HepG2 (cell line): ENCODE results near the gene SLC38A3. TPM values are rescaled to one million over a fixed set of nuclear protein-coding genes. Genes with fewer than 3 reads are reported as not detected.
A peak's percentile ranks its signal among the peaks of the same experiment; 100 is the strongest.

Experiments used
- ATF4 ChIP-seq, 2 experiments: fragments of 450-650 bp in 1 of 2; sonication (generic) in 1 of 2; formaldehyde crosslinking; IDR thresholded peaks; 2 replicates each; pipeline versions ENCODE4 v1.5.0 to v1.8.0; 2020 to 2022; ENCODE audit warnings: mild to moderate bottlenecking in 1 of 2, missing genetic modification reagents in 1 of 2
- FOSL2 ChIP-seq: sonication (generic); formaldehyde crosslinking; IDR thresholded peaks from 2 replicates; pipeline ENCODE4 v1.4.0; 2020; ENCODE audit warnings: missing genetic modification reagents
- GFI1 ChIP-seq: sonication (generic); formaldehyde crosslinking; IDR thresholded peaks from 2 replicates; pipeline ENCODE4 v1.5.0; 2020; ENCODE audit warnings: missing genetic modification reagents, mild to moderate bottlenecking, borderline replicate concordance
- HNF4G ChIP-seq, 2 experiments: sonication (generic) in 1 of 2; formaldehyde crosslinking in 1 of 2; IDR thresholded peaks; 2 replicates each; pipeline versions ENCODE4 v1.4.0 to v1.6.1; 2011 to 2020; ENCODE audit warnings: borderline replicate concordance in 2 of 2, low read depth in 2 of 2, mild to moderate bottlenecking in 2 of 2, low read length in 1 of 2, missing genetic modification reagents in 1 of 2, moderate library complexity in 1 of 2
- KDM1A ChIP-seq: IDR thresholded peaks from 2 replicates; pipeline ENCODE4 v1.6.1; 2016; ENCODE audit warnings: missing compliant biosample characterization
- KIAA2018 ChIP-seq: sonication (generic); formaldehyde crosslinking; IDR thresholded peaks from 2 replicates; pipeline ENCODE4 v1.5.0; 2020; ENCODE audit warnings: mild to moderate bottlenecking, missing genetic modification reagents, borderline replicate concordance
- MEIS2 ChIP-seq: sonication (generic); formaldehyde crosslinking; IDR thresholded peaks from 2 replicates; pipeline ENCODE4 v1.9.0; 2021; ENCODE audit warnings: mild to moderate bottlenecking, missing genetic modification reagents
- NCOA2 ChIP-seq: sonication (generic); formaldehyde crosslinking; IDR thresholded peaks from 2 replicates; pipeline ENCODE4 v1.8.0; 2022; ENCODE audit warnings: inconsistent platforms
- NR2C2 ChIP-seq: sonication (generic); formaldehyde crosslinking; IDR thresholded peaks from 2 replicates; pipeline ENCODE4 v1.4.0; 2020; ENCODE audit warnings: missing genetic modification reagents, mild to moderate bottlenecking, moderate library complexity, borderline replicate concordance
- PHF20 ChIP-seq: sonication (generic); formaldehyde crosslinking; IDR thresholded peaks from 2 replicates; pipeline ENCODE4 v1.5.0; 2020; ENCODE audit warnings: mild to moderate bottlenecking, missing genetic modification reagents
- RCOR2 ChIP-seq: IDR thresholded peaks from 2 replicates; pipeline ENCODE4 v1.6.1; 2016; ENCODE audit warnings: missing biosample characterization, missing genetic modification reagents
- TEAD2 ChIP-seq: sonication (generic); formaldehyde crosslinking; IDR thresholded peaks from 2 replicates; pipeline ENCODE4 v1.9.0; 2021; ENCODE audit warnings: missing genetic modification reagents
- ZBTB38 ChIP-seq: sonication (generic); formaldehyde crosslinking; IDR thresholded peaks from 2 replicates; pipeline ENCODE4 v1.5.1; 2020; ENCODE audit warnings: mild to moderate bottlenecking, missing genetic modification reagents
- ZBTB44 ChIP-seq: sonication (generic); formaldehyde crosslinking; IDR thresholded peaks from 2 replicates; pipeline ENCODE4 v1.4.0; 2020; ENCODE audit warnings: missing genetic modification reagents
- ZNF207 ChIP-seq: fragments of 450-650 bp; IDR thresholded peaks from 2 replicates; pipeline ENCODE4 v1.6.1; 2016; ENCODE audit warnings: antibody characterized with exemption, borderline replicate concordance
- ZNF232 ChIP-seq: sonication (generic); formaldehyde crosslinking; IDR thresholded peaks from 2 replicates; pipeline ENCODE4 v1.4.0; 2020; ENCODE audit warnings: missing genetic modification reagents, borderline replicate concordance
- ZNF530 ChIP-seq: sonication (generic); formaldehyde crosslinking; IDR thresholded peaks from 2 replicates; pipeline ENCODE4 v1.5.0; 2020; ENCODE audit warnings: low read depth, mild to moderate bottlenecking, missing genetic modification reagents
- ZNF652 ChIP-seq: IDR thresholded peaks from 2 replicates; pipeline ENCODE4 v1.6.1; 2016; ENCODE audit warnings: low read depth, borderline replicate concordance
- ZNF775 ChIP-seq: sonication (generic); formaldehyde crosslinking; IDR thresholded peaks from 2 replicates; pipeline ENCODE4 v1.4.0; 2020; ENCODE audit warnings: missing genetic modification reagents, mild to moderate bottlenecking, moderate library complexity, borderline replicate concordance
- polyA plus RNA-seq, 8 experiments: library from polyadenylated mRNA; depleted of rRNA in 3 of 8; stranded (reverse) in 7 of 8; unstranded in 1 of 8; fragments of >200 nt; fragmentation: Illumina TruSeq in 4 of 8; extraction: Trizol in 4 of 8; gene quantifications; 2 replicates each; pipeline versions ENCODE4 v1.2.1 to v1.2.3, GENCODE V29; 2011 to 2016; ENCODE audit warnings: low read depth in 4 of 8, missing spikeins in 1 of 8, mixed read lengths in 1 of 8; ENCODE audit not compliant: insufficient read depth in 1 of 8
- total RNA-seq, 5 experiments: library from RNA; depleted of rRNA; stranded (reverse); fragments of >200 nt; fragmentation: Illumina TruSeq; extraction: Trizol; gene quantifications; 2 replicates each; pipeline ENCODE4 v1.2.3, GENCODE V29; 2016; ENCODE audit warnings: low read depth in 1 of 5

Gene SLC38A3
- total and polyA plus RNA-seq, 2 of the 13 experiments (the other 11 are each of a cell fraction or from before 2014, with no cell fraction given) = 29.8 to 164 TPM

GRCh38 chr3:50203113-50203808 lies 1.8 kb upstream of the SLC38A3 start (continued):
- TF ChIP-seq FOSL2 (CRISPR knock-in tag) (peak; percentile 53; the same call in 1 of the 2 replicates), TEAD2 (CRISPR knock-in tag) (no peak), ZBTB38 (CRISPR knock-in tag) (no peak; the same call in 1 of the 2 replicates), ZNF775 (CRISPR knock-in tag) (no peak), NR2C2 (CRISPR knock-in tag) (no peak), ZNF652 (no peak), PHF20 (0 out of 2 replicates have a peak, but pooled peaks have one; percentile 14), MEIS2 (CRISPR knock-in tag) (peak; percentile 87), ZNF207 (no peak), ZNF530 (no peak), KDM1A (CRISPR knock-in tag) (no peak), ZBTB44 (CRISPR knock-in tag) (no peak), ATF4 (CRISPR knock-in tag; IDR thresholded peaks at IDR 0.05) (no peak; a peak in 1 of 4 replicates), RCOR2 (no peak), HNF4G (IDR thresholded peaks at IDR 0.05; ENCODE audit: borderline replicate concordance, low read depth, low read length) (peak; percentile 23; the same call in 1 of the 2 replicates), HNF4G (CRISPR knock-in tag; IDR thresholded peaks at IDR 0.05; ENCODE audit: borderline replicate concordance, low read depth) (no peak), KIAA2018 (CRISPR knock-in tag) (no peak), NCOA2 (peak; percentile 84), GFI1 (CRISPR knock-in tag) (no peak), ZNF232 (CRISPR knock-in tag) (no peak)
